Measurements from ENCODE around the gene TP73.
A peak's percentile ranks its signal among the peaks of the same experiment; 100 is the strongest.

TP73 gene

DNA sequence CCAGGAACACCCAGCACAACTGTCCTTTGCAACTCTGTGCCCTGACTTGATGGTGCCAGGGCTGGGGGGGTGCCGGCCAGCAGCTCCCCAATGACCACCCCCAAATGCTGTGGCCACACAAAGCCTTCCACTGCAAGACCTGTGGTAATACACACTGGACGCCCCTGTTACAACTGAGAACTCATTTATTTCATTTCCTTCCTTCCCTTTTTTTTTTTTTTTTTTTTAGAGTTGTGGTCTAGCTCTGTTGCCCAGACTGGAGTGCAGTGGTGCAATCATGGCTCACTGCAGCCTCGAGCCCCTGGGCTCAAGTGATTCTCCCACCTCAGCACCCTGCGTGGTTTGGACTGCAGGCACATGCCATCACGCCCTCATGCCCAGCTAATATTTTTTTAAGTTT lies 25.2 kb downstream of the TP73 start:
- H3K27ac ChIP-seq = 0 out of 2 replicates have a peak overlapping the region, but pooled peaks have one; percentile 5
- TF ChIP-seq, protein P1, sequence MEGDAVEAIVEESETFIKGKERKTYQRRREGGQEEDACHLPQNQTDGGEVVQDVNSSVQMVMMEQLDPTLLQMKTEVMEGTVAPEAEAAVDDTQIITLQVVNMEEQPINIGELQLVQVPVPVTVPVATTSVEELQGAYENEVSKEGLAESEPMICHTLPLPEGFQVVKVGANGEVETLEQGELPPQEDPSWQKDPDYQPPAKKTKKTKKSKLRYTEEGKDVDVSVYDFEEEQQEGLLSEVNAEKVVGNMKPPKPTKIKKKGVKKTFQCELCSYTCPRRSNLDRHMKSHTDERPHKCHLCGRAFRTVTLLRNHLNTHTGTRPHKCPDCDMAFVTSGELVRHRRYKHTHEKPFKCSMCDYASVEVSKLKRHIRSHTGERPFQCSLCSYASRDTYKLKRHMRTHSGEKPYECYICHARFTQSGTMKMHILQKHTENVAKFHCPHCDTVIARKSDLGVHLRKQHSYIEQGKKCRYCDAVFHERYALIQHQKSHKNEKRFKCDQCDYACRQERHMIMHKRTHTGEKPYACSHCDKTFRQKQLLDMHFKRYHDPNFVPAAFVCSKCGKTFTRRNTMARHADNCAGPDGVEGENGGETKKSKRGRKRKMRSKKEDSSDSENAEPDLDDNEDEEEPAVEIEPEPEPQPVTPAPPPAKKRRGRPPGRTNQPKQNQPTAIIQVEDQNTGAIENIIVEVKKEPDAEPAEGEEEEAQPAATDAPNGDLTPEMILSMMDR (conservative IDR thresholded peaks at IDR 0.05; ENCODE audit: low read depth) = no peak
- ChIA-PET CTCF (interaction anchor here (1.4 kb wide), 1 partner anchor 47 kb away, joined by 4 read pairs; no protein-coding TSS in a partner anchor), POLR2A (ENCODE audit: low non-redundant PET) (no interaction called here)
- no peak for DNase-seq (ENCODE audit: low spot score)

DNA sequence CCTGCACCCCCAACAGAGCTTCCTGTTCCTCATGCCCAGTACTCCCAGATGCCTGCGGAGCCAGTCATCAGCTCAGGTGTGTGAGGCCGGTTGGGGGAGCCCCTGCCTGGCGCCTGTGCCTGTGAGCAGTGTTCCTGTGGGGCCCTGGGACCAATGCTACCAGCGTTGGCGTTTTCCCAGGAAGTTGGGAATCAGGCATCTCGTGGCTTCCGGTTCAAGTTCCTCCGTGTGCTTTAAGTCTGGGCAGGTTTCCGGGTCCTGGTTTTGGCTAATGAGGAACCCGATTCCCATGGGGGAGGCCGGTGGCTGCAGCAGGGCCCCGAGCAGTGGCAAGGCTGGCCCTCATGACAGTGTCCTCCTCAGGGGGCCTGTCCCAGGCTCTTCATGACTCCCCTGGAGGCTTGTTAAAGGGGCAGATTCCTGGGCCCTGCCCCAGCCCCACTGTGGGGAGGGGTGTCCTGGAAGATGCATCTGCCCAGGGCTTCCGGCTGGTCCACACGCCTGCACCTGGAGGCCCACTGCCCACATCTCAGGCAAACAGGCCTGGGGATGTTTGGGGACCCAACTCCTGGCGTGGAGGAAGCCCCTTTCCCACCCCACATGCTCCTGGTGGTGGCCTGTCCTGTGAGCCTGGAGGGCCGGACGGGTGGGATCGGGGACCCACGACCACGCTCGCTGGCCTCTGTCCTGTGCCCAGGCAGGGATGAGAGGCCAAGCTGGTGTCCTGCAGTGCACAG lies 26.2 kb downstream of the TP73 start:
- TF ChIP-seq, protein P1 (conservative IDR thresholded peaks at IDR 0.05; ENCODE audit: low read depth) = no peak
- peak overlapping the region; percentile 3; the same call in 1 of the 2 replicates for H3K27ac ChIP-seq
- POLR2A ChIA-PET (ENCODE audit: low non-redundant PET) = no interaction called here
- CTCF ChIA-PET = interaction anchor here (1.4 kb wide), 1 partner anchor 46 kb away, joined by 4 read pairs; no protein-coding TSS in a partner anchor
- no peak for DNase-seq (ENCODE audit: low spot score)

DNA sequence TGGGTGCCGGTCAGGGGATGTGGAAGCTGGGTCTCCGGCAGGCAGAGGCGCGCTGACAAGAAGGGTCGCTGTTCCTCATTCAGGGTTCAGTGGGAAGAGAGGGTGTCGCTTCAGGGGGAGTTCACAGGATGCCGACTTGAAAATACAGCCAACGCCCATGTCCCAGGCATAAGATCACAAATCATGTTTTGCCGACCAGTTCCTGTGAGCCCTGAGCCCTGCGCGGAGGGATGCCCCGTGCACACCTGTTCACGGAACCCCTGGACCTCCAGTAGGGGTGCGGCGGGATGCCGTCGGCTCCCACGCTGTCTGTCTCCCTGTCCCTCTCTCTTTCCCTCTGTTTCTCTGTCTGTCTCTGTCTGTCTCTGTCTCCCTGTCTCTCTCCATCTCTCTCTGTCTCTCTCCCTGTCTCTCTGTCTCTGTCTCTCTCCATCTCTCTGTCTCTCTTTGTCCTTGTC lies 26.8 kb downstream of the TP73 start:
- no peak for DNase-seq (ENCODE audit: low spot score)
- ChIA-PET POLR2A (ENCODE audit: low non-redundant PET) (no interaction called here), CTCF (no interaction called here)
- TF ChIP-seq, protein P1 (conservative IDR thresholded peaks at IDR 0.05; ENCODE audit: low read depth) = no peak
- H3K27ac ChIP-seq = 0 out of 2 replicates have a peak overlapping the region, but pooled peaks have one; percentile 3

DNA sequence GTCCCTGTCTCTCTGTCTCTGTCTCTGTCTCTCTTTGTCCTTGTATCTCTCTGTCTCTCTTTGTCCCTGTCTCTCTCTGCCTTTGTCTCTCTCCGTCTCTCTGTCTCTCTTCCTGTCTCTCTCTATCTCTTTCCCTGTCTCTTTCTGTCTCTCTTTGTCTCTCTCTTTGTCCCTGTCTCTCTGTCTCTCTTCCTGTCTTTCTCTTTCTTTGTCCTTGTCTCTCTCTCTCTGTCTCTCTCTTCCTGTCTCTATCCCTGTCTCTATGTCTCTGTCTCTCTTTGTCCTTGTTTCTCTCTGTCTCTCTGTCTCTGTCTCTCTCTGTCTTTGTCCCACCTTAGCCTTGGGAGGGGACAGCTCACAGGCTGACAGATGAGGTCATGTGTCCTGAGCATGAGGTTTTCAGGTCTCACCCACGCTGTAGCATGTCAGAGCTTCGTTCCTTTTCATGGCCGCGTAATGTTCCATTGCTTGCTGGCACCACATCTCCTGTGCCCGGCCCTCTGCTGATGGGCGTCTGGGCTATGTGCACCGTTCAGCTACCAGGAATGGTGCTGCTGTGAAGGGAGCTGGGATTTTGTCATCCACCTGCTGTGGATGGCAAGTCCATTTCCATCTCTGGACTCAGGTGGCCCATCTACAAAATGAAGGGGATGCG lies 27.6 kb downstream of the TP73 start:
- ChIA-PET POLR2A (ENCODE audit: low non-redundant PET) (no interaction called here), CTCF (no interaction called here)
- TF ChIP-seq, protein P1 (conservative IDR thresholded peaks at IDR 0.05; ENCODE audit: low read depth) = no peak

DNA sequence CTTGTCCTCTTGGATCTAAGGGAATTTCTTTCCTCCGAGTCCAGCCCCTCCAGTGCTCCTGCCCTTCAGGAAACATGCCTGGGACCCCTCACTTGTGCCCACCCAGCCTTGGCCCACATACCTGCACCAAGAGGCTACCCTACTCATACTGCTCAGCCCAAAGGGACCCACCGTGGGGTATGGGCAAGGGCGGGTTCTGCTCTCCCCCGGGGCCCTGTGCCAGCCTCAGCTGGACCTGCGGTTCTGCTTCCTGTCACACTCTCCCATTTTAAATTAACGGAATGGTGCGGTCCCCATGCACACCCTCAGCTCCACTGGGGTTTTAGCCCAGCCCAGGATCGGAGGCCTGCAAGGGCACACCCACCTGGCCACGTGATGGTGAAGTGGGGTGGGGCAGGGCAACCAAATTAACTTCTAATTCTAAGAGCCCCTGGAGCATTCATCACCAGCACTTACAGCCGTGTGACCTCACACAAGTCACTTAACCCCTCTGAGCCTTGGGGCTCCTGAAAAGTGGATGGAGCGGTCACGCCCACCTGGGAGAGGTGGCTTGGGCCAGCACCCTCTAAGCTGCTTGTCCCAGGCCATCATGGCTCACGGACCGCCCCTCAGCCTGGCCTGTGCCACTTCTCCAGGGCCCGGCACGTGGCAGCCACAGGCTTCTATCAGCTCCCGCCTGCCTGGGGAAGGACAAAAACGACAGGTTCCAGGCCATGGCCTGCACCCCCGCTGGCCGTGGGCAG lies 28.3 kb downstream of the TP73 start:
- TF ChIP-seq, protein P1 (conservative IDR thresholded peaks at IDR 0.05; ENCODE audit: low read depth) = no peak
- ChIA-PET CTCF (interaction anchor here (0.6 kb wide), 1 partner anchor 398 kb away, joined by 3 read pairs; no protein-coding TSS in a partner anchor), POLR2A (ENCODE audit: low non-redundant PET) (interaction anchor here (1.2 kb wide), 1 partner anchor 35 kb away, joined by 3 read pairs; no protein-coding TSS in a partner anchor)
- no peak for DNase-seq (ENCODE audit: low spot score)
- peak overlapping the region; percentile 61 for H3K27ac ChIP-seq

More for the DNA sequence above, 27.6 kb downstream of the TP73 start:
- no peak overlapping the region for H3K27ac ChIP-seq
- DNase-seq (ENCODE audit: low spot score) = no peak

All from RWPE1 (cell line).